Iris pigment epithelial cell (primary cell): ENCODE results near the gene ONECUT2.
A peak's percentile ranks its signal among the peaks of the same experiment; 100 is the strongest.
"Not testable (repeated sequence)": the region's sequence is repeated elsewhere in the genome, so short reads cannot be mapped to it uniquely, and the experiment has no call there.

ENCODE experiments used
- DNase-seq: peaks from one replicate; pipeline ENCODE4 v3.0.0-alpha.2; 2011; ENCODE audit warnings: low read depth

Gene ONECUT2

GRCh38 chr18:57434536-57435494 lies at the start of gene ONECUT2:
Gene ONECUT2 (plus strand): TSS chr18:57435374. CDS start chr18:57435717, 343 bp downstream.
- peak; percentile 92 for DNase-seq

- no peak for DNase-seq
These were observed 45.9 kb upstream of the ONECUT2 start for GRCh38 chr18:57389271-57389670.

- DNase-seq: no peak
These were observed 45.1 kb upstream of the ONECUT2 start for GRCh38 chr18:57390044-57390443.

- not testable (repeated sequence) for DNase-seq
These were observed 40.4 kb upstream of the ONECUT2 start for GRCh38 chr18:57394749-57395148.

- DNase-seq: not testable (repeated sequence)
These were observed 38.3 kb upstream of the ONECUT2 start for GRCh38 chr18:57396831-57397230.

GRCh38 chr18:57397440-57398132 lies 37.6 kb upstream of the ONECUT2 start:
- DNase-seq: peak; percentile 48

GRCh38 chr18:57404345-57404744 lies 30.8 kb upstream of the ONECUT2 start:
- no peak for DNase-seq

GRCh38 chr18:57409650-57410049 lies 25.5 kb upstream of the ONECUT2 start:
- no peak for DNase-seq

GRCh38 chr18:57410749-57411148 lies 24.4 kb upstream of the ONECUT2 start:
- no peak for DNase-seq

- DNase-seq: no peak
These were observed 18.6 kb upstream of the ONECUT2 start for GRCh38 chr18:57416542-57416941.

- DNase-seq: no peak
These were observed 12.8 kb upstream of the ONECUT2 start for GRCh38 chr18:57422313-57422872.

- no peak for DNase-seq
These were observed 11.4 kb upstream of the ONECUT2 start for GRCh38 chr18:57423821-57424220.

GRCh38 chr18:57425096-57425495 lies 10.1 kb upstream of the ONECUT2 start:
- DNase-seq: no peak

- DNase-seq: no peak
These were observed 9.0 kb upstream of the ONECUT2 start for GRCh38 chr18:57426187-57426586.

- DNase-seq: no peak
These were observed 7.6 kb upstream of the ONECUT2 start for GRCh38 chr18:57427429-57428201.

- no peak for DNase-seq
These were observed 6.7 kb upstream of the ONECUT2 start for GRCh38 chr18:57428221-57429150.

- no peak for DNase-seq
These were observed 5.8 kb upstream of the ONECUT2 start for GRCh38 chr18:57429167-57430078.

GRCh38 chr18:57430079-57431001 lies 4.8 kb upstream of the ONECUT2 start:
- no peak for DNase-seq

GRCh38 chr18:57431002-57431382 lies 4.2 kb upstream of the ONECUT2 start:
- no peak for DNase-seq
